ENCODE data around the gene DNPH1.

DNA sequence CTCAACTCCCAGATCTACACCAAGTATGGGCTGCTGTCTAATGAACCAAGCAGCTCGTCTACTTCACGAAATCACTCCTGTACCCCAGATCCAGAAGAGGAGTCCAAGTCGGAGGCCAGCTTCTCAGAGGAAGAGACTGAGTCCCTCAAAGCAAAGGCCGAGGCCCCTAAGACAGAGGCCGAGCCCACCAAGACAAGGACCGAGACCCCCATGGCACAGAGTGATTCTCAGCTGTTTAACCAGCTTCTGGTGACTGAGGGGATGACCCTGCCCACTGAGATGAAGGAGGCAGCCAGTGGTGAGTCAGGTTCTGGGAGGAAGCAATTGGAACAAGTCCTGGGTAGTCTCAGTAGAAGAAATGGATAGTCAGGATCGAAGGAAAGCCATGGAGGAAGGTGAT, 41.5 kb downstream of the DNPH1 start:
- no peak for TF ChIP-seq POLR2A (IDR thresholded peaks at IDR 0.05; ENCODE audit: low read depth, low read length)
- TF ChIP-seq POLR2AphosphoS5 (IDR thresholded peaks at IDR 0.05; ENCODE audit: insufficient read depth, low read depth, low read length) = no peak
- TF ChIP-seq, protein P1, sequence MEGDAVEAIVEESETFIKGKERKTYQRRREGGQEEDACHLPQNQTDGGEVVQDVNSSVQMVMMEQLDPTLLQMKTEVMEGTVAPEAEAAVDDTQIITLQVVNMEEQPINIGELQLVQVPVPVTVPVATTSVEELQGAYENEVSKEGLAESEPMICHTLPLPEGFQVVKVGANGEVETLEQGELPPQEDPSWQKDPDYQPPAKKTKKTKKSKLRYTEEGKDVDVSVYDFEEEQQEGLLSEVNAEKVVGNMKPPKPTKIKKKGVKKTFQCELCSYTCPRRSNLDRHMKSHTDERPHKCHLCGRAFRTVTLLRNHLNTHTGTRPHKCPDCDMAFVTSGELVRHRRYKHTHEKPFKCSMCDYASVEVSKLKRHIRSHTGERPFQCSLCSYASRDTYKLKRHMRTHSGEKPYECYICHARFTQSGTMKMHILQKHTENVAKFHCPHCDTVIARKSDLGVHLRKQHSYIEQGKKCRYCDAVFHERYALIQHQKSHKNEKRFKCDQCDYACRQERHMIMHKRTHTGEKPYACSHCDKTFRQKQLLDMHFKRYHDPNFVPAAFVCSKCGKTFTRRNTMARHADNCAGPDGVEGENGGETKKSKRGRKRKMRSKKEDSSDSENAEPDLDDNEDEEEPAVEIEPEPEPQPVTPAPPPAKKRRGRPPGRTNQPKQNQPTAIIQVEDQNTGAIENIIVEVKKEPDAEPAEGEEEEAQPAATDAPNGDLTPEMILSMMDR (IDR thresholded peaks at IDR 0.05; ENCODE audit: extremely low read depth in 1 of 2, insufficient read depth in 1 of 2, low read depth in 1 of 2, low read length in 2 of 2) = no peak
- TF ChIP-seq, protein P2, sequence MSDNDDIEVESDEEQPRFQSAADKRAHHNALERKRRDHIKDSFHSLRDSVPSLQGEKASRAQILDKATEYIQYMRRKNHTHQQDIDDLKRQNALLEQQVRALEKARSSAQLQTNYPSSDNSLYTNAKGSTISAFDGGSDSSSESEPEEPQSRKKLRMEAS (IDR thresholded peaks at IDR 0.05; ENCODE audit: insufficient read depth, insufficient read length) = no peak
- TF ChIP-seq EZH2 (IDR thresholded peaks at IDR 0.05; ENCODE audit: borderline replicate concordance, low read depth, low read length, severe bottlenecking) = no peak
- no peak for TF ChIP-seq MYC (IDR thresholded peaks at IDR 0.05; ENCODE audit: low read depth, low read length)
- TF ChIP-seq FOS (IDR thresholded peaks at IDR 0.05; ENCODE audit: borderline replicate concordance, insufficient read depth, low read length) = no peak
- TF ChIP-seq JUN (IDR thresholded peaks at IDR 0.05; ENCODE audit: borderline replicate concordance, insufficient read depth, insufficient read length, low read depth) = no peak
